K562 treated with DMSO at 1 percent for 4 hours (cell line): Measurements from ENCODE around the gene ICAM2. TPM values are rescaled to one million over a fixed set of nuclear protein-coding genes. Genes with fewer than 3 reads are reported as not detected.

Source experiments
- total RNA-seq: library from RNA; unstranded; fragments of 300-600 nt; gene quantifications from 2 replicates; pipeline ENCODE4 v1.2.3, GENCODE V29; 2022; ENCODE audit not compliant: insufficient read depth

The ICAM2 gene
- total RNA-seq = 29.1 and 29.4 TPM in 2 replicates

GRCh38 chr17:64020056-64020766, at the start of gene ICAM2:
ICAM2 (minus strand) TSS chr17:64020633; CDS start chr17:64006691, 13,942 bp downstream.

DNA sequence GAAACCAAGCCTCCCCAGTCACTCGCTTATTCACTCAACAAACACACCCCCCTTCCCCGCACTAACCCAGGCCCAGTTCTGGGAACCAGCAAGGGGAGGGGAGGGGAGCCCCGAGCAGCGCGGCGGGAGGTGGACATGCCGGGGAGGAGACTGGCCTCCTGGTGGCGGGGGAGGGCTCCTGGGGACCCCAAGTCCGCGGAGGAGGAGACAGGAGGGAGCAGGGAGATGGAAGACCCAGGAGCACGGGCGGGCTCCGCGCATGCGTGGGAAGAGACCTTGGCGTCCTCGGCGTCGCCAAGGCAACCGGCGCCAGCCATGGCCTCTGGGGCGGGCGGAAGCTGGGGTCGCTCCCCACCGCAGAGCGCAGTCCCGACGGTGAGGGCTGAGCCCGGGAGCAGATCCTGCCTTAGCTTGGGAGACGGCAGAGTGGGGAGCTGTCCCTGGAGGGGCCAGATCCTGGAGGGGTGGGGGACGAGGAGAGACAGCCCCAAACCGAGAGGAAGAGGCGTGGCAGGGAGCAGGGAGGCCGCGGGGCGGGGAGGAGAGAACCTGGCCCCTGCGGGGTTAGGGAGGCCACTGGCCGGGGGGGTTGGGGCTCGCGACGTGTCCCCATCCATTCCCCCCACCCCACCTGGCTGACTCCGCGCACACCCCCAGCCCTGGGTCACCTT, 22.2 kb downstream of the ICAM2 start, which contains the start of gene PRR29:
Gene PRR29 (plus strand): TSS at position 302 of the 671 bp plus-strand sequence. CDS start 14 bp downstream, at position 316.

DNA sequence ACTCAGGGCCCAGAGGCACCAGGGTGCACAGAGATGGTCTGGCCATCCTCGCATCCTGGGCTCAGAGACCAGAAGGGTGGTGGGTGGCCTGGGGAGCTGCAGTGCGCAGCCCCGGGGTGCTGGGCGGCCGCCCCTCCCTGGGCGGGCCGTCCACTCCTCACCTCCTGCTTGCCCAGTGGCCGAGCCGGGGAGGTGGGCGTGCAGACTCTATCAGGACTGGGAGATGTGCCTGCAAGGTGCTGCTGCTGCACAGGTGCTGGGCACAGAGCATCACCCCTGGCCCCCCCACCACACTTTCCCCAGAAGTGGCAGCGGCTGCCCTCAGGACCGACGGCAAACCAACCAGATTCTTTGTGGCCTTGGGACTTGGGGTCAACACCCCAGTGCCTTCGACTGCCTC, 47.6 kb downstream of the ICAM2 start, which contains the start of gene SCN4A:
Gene SCN4A (minus strand): TSS at position 123 of the 400 bp plus-strand sequence. CDS start 77 bp downstream, at position 46.

Other genes with a start within 250 kb of the ICAM2 start
- gene CCDC47, start 247.0 kb downstream of the ICAM2 start, total RNA-seq = 66.7 and 82.7 TPM in 2 replicates
- 43.1 and 51.5 TPM in 2 replicates for gene DDX42, start 246.5 kb downstream of the ICAM2 start, total RNA-seq
- gene PSMC5, start 193.2 kb downstream of the ICAM2 start, total RNA-seq = 157 and 167 TPM in 2 replicates
- 22.9 and 28.7 TPM in 2 replicates for gene FTSJ3, start 193.0 kb downstream of the ICAM2 start, total RNA-seq
- gene SMARCD2, start 177.9 kb downstream of the ICAM2 start, total RNA-seq = 85.6 and 99.0 TPM in 2 replicates
- gene CSH2, start 147.0 kb downstream of the ICAM2 start, total RNA-seq = 1.2 TPM in 1 of 2 replicates, not detected in the other
- not detected in 2 replicates for gene GH2, start 138.7 kb downstream of the ICAM2 start, total RNA-seq
- gene CSH1, start 124.1 kb downstream of the ICAM2 start, total RNA-seq = not detected in 2 replicates
- gene CSHL1, start 109.4 kb downstream of the ICAM2 start, total RNA-seq = not detected in 2 replicates
- gene GH1, start 101.8 kb downstream of the ICAM2 start, total RNA-seq = not detected in 2 replicates
- not detected in 2 replicates for gene CD79B, start 88.3 kb downstream of the ICAM2 start, total RNA-seq
- 0.45 and 4.4 TPM in 2 replicates for gene SCN4A, start 47.7 kb downstream of the ICAM2 start, total RNA-seq
- 0.40 and 2.8 TPM in 2 replicates for gene PRR29, start 22.3 kb downstream of the ICAM2 start, total RNA-seq
- gene ERN1, start 109.5 kb upstream of the ICAM2 start, total RNA-seq = 12.4 and 14.7 TPM in 2 replicates
- gene TEX2, start 242.6 kb upstream of the ICAM2 start, total RNA-seq = 11.0 and 13.3 TPM in 2 replicates